NCI-H345 (cell line): Measurements from ENCODE around the gene DDX55.
"Not testable (repeated sequence)": the region's sequence is repeated elsewhere in the genome, so short reads cannot be mapped to it uniquely, and the experiment has no call there.

Source experiments
- DNase-seq: peaks from one replicate; lab custom pipeline; 2025; lab: John Stamatoyannopoulos, UW

DDX55 gene, protein sequence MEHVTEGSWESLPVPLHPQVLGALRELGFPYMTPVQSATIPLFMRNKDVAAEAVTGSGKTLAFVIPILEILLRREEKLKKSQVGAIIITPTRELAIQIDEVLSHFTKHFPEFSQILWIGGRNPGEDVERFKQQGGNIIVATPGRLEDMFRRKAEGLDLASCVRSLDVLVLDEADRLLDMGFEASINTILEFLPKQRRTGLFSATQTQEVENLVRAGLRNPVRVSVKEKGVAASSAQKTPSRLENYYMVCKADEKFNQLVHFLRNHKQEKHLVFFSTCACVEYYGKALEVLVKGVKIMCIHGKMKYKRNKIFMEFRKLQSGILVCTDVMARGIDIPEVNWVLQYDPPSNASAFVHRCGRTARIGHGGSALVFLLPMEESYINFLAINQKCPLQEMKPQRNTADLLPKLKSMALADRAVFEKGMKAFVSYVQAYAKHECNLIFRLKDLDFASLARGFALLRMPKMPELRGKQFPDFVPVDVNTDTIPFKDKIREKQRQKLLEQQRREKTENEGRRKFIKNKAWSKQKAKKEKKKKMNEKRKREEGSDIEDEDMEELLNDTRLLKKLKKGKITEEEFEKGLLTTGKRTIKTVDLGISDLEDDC

DNA sequence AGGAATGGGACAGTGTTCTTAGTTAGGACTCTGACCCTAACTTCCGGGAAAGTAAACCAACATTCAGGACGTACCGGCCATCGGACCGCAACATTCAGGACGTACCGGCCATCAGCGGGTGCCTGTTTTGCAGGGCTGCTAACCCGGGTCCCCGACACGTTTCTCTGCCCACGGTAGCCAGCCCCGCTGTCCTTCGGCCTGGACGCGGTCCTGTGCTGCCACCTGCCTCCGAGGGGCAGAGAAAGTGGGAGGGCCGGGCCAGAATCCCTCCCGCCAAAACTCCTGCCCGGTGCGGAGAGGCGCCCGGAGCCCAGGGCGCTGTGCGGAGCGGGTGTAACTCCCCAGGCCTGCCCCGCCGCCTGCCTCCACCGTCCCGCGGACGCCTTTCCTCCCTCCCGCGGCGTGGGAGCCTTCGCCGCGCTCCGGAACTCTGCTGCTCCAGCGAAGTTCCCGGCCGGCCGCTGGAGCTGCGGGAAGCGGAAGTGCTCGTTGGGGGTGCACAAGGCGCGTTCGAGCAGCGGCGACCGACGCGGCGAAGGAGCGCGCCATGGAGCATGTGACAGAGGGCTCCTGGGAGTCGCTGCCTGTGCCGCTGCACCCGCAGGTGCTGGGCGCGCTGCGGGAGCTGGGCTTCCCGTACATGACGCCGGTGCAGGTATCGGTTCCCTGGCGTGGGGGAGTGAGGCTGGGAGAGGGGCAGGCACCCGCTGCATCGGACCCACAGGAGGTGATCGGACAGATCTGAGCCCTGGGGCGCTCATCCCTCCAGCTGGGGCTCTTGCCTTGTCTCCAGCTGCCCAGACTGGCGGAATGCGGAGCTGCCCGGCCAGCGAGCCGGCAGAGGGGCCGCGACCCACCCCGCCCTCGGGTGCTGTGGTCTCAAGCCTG, at the start of gene DDX55:
Gene DDX55 (plus strand): TSS at position 498 of the 888 bp plus-strand sequence. CDS start 50 bp downstream, at position 548.
- peak; percentile 88 for DNase-seq

GRCh38 chr12:123554136-123554535, 47.8 kb upstream of the DDX55 start:
- not testable (repeated sequence) for DNase-seq

DNA sequence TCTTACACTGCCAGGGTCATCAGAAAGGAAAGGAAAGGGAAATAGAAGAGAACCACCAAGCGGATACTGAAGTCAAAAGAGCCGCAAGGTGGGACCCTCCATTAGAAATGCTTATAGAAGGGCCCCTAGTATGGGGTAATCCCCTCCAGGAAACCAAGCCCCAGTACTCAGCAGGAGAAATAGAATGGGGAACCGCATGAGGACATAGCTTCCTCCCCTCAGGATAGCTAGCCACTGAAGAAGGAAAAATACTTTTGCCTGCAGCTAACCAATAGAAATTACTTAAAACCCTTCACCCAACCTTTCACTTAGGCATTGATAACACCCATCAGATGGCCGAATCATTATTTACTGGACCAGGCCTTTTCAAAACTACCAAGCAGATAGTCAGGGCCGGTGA, 47.1 kb upstream of the DDX55 start:
- not testable (repeated sequence) for DNase-seq

- not testable (repeated sequence) for DNase-seq
Measured at GRCh38 chr12:123558487-123558886, 43.4 kb upstream of the DDX55 start.

- DNase-seq: no peak
Measured at GRCh38 chr12:123559468-123559867, 42.4 kb upstream of the DDX55 start.

- DNase-seq: peak; percentile 4
Measured at GRCh38 chr12:123571343-123571813, 30.5 kb upstream of the DDX55 start.

DNA sequence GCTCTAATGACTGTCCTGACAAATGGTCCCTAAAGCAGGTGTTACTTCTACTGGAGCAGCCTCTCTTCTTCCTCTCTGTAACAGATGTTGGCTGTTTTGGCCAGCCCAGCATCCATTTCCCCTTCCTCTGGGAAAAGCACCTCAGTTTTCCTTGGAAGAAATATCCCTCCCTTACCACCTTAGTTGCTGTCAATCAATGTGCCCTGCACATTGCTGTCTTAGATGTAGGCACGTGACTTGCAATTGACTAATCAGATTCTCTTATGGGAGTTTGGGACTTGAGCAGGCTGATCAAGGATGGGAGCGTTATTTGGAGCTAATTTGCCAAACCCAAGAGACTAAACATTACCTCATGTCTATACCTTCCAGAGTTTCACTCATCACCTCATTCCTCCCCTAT, 29.5 kb upstream of the DDX55 start:
- DNase-seq: no peak

DNA sequence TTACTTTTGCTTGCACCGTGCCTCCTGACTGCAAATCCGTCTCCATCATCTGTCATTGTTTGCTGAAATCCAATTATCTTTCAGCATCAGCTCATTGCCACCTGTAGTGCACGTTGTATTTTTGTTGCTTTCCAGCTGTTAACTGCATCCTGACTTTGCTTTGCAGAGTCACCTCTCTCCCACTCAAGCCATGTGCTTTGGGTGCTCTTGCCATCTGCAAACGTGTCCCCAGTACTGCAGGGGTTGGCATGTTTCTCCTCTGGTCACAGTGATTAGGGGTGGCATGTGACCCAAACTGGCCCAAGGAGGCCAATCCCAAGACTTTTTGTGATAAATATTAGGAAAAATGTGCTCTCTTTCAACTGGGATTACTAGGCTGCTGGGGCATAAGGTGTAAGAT, 28.0 kb upstream of the DDX55 start:
- no peak for DNase-seq

DNA sequence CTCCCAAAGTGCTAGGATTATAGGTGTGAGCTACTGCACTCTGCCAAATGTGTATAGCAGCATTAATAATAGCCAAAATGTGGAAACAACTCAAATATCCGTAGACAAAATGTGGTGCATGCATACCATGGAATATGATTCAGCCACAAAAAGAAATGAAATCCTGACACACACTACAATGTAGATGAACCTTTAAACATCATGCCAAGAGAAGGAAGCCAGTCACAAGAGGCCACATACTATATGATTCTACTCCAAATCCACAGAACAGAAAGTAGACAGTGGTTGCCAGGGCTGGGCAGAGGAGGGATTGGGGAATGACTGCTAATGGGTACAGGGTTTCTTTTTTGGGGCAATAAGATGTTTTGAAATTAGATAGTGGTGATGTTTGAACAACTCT, 25.3 kb upstream of the DDX55 start:
- DNase-seq: no peak

- DNase-seq: no peak
Measured at GRCh38 chr12:123578243-123578642, 23.7 kb upstream of the DDX55 start.

GRCh38 chr12:123578829-123579228, 23.1 kb upstream of the DDX55 start:
- not testable (repeated sequence) for DNase-seq

- no peak for DNase-seq
Measured at GRCh38 chr12:123580772-123581171, 21.1 kb upstream of the DDX55 start.

DNA sequence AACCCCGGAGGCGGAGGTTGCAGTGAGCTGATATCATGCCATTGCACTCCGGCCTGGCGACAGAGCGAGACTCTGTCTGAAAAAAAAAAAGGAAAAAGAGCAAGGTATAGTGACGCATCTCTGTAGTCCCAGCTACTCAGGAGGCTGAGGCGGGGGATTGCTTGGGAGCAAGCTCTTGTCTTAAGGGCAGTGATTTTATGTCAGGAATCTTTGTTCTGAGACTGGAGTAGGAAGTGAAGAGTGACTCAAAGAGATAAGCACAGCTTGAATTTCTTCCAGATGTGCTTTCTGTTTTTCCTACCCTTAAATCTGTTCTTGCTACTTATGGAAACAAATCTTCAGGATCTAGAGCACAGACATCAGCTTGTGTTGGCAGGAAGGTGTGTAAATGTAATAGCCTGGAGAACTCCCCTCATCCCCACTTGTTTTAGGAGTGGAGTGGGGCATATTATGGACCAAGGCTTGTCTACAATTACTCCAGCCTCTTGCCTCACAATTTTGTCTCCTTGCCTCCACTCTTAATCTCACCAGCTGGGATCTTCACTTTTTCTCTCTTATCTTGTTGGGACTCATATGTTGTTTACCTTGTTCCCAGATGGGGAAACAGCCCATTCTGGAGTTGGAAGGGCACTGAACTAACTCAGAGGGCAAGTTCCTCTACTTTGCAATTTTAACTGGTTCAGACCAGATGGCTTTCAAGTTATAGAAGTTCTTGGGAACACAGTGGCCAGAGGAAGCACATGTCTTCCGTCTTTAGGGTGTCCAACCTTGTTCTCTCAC, 10.0 kb upstream of the DDX55 start:
- no peak for DNase-seq

GRCh38 chr12:123595729-123596128, 6.2 kb upstream of the DDX55 start:
- no peak for DNase-seq

DNA sequence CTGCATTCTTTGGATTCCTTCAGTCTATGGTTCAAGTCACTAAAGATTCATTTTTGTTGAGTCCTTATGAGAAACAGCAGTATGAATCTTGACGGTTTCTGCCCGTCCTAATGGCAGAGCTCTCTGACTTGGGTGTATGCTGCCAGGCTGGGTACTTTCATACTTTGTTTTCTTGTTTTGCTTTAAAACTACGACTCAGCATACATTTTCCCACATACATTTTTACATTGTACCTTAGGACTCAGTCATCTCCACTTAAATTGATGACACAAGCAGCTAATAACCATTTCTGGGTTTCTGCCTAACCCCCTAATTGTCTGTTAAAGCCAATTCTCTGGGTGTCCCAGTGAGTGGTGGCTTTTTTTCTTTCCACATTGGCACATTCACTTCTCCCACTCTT, 4.8 kb upstream of the DDX55 start:
- DNase-seq: no peak

DNA sequence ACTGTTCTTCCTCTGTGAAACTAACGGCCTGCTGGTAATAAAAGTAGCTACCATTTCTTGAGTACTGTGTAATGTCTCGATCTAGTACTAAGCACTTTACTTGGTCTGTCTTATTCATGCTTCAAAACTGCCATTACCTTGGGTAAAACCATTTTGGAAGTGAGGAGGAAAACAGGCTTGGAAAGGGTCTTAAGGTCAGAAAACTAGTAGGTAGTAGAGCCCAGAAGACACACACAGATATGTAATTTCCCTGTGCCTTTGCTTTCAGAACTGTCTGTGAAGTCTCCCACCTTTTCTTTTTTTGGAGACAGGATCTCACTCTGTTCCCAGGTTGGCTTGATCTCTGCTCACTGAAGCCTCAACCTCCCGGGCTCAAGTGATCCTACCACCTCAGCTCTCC, 3.4 kb upstream of the DDX55 start:
- DNase-seq: no peak

DNA sequence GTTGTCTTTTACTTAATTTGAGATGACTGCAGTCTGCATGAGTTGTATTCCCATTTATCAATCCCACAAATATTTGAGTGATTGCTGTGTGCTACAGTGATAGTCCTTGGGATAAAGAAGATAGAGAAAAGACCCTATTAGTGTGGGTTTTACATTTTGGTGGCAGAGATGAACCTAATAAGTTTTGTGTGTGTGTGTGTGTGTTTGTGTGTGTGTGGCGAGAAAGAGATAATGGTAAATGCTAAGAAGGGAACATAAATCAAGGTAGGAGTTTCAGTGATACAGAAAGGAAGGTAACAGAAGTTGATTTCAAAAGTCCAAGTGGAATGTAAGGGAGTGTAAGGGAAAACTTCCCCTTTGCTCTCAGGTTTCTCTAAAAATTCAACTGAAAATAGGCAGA, 2.6 kb upstream of the DDX55 start:
- DNase-seq: no peak

GRCh38 chr12:123599721-123600120, 2.2 kb upstream of the DDX55 start:
- DNase-seq: no peak

GRCh38 chr12:123602651-123603195, 824 bp downstream of the DDX55 start:
- DNase-seq: no peak

GRCh38 chr12:123603495-123603894, 1.6 kb downstream of the DDX55 start:
- not testable (repeated sequence) for DNase-seq

DNA sequence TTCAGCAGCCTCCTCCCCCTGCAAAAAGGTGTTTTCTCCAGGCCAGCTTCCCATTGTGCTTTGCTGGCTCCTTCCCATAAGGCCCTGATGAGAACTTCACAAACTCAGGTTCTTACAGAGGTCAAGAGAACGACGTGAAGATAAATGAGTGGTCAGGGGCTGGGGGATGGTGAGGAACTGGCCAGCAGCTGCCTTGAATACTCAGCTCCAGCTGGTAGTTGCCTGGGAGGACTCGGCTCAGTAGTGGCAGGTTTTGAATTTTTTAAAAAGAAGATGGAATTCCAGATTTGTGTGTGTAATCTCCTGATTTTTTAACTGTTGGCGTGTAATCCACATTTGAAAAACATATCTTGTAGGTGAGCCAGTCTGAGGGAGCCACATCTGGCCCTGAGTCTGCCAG, 5.9 kb downstream of the DDX55 start:
- DNase-seq: no peak
